GOT3 (cell line): ENCODE results near the gene DOCK7.

Experiments
- DNase-seq: peaks from one replicate; lab custom pipeline; 2025; ENCODE audit warnings: mixed read lengths; lab: John Stamatoyannopoulos, UW

DOCK7 gene

DNA sequence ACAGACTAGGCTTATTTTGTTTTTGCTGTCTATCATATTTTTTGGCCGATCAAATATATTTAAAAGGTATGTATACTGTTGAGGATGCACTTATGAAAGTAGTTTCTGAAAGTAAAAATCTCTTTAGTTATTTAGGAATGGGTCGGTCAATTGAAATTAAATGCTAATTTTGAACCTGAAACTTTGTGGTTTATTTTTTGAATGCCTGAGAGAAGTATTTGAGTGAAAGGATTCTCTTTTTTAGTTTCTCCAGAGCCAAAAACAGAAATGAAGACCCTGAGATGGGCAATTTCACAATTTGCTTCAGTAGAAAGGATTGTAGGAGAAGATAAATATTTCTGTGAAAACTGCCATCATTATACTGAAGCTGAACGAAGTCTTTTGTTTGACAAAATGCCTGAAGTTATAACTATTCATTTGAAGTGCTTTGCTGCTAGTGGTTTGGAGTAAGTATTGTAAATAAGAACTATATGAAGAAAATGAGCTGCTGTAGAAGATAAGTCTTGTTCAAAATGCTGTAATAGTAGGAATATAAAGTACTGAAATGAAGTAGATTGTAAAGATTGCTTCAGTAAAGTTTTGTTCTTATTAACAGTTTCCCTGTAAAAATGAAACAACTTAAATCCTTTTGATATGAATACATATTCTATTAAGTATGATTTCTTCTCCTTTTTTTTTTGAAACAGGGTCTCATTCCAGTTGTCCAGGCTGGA lies 239.8 kb downstream of the DOCK7 start:
- DNase-seq, result no peak

DNA sequence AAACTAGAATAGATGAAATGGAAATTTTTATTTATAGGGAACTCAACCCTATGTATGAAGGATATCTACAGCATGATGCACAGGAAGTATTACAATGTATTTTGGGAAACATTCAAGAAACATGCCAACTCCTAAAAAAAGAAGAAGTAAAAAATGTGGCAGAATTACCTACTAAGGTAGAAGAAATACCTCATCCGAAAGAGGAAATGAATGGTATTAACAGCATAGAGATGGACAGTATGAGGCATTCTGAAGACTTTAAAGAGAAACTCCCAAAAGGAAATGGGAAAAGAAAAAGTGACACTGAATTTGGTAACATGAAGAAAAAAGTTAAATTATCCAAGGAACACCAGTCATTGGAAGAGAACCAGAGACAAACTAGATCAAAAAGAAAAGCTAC lies 243.5 kb downstream of the DOCK7 start:
- no peak for DNase-seq

DNA sequence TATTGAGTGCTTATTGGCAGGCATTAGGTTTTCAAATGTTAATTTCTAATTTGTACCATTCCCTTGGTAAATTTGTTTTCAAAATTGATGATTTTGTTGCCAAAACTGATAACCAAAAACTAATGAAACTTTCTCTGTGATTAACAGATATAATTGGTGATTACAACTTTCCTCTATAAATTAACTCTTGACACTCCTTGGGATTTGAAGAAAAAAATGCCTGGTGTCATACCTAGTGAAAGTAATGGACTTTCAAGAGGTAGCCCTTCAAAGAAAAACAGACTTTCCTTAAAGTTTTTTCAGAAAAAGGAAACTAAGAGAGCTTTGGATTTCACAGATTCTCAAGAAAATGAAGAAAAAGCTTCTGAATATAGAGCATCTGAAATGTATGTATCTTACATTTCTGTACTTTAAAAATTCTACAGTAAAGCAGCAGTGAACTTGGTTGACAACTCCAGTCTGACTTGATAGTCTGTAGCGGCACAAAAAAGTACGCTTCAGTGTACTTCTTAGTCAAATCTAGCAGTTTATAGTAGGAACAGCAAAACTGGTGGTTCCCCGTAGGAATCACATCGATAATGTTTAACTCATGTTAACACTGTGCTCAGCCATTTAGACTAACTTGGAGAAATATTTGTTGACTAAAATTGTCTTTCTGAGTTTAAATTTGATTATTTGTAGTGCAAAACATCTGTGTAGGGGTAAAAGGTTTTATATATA lies 248.4 kb downstream of the DOCK7 start:
- no peak for DNase-seq

DNA sequence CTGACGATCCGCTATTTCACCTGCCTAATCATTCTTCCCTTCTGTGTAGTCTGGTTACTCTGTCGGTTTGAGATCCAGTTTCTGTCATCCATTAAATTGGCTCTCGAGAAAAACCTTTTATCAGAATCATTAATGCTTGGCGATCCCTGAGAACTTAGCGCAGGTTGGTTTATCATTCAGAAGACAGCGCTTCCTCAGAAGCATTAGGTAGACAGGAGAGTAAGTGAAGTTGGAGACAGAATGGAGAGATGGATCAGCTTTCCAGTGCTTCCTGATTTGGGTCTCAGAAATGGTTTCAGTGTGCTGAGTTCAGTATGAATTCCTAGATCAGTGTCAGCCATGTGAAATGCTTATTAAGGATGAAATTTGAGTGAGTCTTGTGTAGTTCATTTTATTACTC lies 250.0 kb downstream of the DOCK7 start:
- DNase-seq, result no peak

DNA sequence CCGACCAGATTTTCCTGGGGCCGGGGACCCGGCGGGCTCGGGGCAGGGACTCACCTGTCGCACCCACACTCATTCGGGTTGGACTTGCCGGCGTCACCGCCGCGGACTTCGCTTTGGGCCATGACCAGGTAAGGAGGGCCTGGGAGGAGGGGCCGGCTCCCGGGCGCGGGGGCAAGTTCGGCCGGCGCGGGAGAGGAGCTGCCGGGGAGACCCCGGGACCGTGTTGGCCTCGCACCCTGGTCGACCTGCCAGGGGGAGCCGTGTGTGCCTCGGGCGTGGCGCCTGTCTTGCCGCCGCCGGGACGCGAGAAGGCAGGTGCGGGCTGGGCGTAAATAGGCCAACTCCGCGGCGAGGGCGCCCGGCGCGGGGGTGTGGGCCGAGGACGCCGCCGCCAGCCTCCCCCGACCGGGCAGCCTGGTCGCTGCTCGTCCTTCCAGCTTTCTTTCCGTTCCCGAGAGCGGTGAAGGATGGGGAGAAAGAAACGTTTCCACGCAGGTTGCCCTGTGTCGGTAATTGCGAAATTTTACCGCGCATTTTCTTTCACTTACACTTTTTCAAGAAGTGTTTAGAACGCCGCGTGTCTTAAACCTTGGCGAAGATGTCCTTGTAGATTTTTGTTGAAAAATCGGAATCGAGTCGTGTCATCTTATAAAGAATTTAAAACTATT lies 250.8 kb downstream of the DOCK7 start:
- no peak for DNase-seq

DNA sequence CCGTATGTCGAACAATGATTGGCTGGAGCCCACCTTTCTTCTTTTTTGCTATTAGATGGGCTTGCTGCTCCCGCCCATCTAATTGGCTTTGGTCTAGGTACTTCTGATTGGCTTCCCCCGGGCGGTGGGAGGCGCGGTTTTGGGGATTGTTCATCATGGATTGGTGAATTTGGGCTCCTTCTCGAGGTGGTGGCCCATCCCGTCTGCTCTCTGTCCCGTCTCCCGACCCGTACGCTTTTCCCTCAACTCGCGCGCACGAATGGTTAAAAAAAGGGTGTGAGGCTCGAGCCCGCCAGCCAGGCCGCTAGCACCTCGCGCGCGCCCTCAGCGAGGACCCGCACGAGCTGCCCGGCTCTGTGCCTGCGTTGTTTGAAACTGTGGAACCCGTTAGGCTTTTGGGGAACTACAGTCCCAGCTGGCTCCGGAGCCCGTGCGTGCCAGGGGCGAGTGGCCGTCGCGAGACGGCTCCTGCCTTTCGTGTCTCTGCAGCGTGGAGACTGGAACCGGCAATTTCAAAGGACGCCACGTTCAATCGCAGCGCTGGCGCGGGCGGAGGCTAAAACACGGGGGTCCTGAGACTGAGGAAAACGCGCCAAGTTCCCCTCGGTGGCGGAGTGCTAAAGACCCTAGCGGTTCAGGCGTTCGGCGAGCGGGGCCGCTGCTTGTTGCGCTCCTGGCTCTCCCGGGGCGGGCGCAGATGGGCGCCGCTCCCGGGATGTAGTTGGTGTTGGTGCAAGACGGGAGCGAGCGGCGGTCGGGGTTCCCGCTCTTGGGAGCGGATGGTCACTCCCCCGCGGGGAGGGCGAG lies 251.5 kb downstream of the DOCK7 start, which contains the start of gene USP1:
Gene USP1, plus strand, starts transcription at position 584 of the 807 bp plus-strand sequence. CDS start 2,819 bp downstream, outside the sequence.
- DNase-seq, result peak; percentile 99

DNA sequence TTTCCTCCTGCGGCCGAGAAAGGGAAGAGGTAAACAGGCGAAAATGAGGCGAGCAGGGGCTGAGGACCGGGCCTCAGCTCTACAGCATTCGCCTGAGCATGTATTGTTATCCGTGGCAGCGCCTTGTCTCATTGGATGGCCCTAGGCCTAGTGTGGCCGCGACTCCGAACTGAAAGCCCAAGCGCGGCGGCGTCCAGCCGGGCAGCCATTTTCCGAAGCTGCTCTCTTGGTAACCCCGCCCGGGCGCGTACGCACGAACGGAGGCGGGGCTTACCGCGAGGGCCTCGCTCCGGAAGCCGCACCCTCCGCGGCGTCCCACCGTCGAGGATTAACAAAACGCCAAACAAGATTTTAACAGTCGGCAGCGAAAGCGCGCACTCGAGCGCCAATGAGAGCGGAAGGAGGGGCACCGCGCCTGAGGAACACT lies 252.1 kb downstream of the DOCK7 start:
- DNase-seq, result peak; percentile 99

DNA sequence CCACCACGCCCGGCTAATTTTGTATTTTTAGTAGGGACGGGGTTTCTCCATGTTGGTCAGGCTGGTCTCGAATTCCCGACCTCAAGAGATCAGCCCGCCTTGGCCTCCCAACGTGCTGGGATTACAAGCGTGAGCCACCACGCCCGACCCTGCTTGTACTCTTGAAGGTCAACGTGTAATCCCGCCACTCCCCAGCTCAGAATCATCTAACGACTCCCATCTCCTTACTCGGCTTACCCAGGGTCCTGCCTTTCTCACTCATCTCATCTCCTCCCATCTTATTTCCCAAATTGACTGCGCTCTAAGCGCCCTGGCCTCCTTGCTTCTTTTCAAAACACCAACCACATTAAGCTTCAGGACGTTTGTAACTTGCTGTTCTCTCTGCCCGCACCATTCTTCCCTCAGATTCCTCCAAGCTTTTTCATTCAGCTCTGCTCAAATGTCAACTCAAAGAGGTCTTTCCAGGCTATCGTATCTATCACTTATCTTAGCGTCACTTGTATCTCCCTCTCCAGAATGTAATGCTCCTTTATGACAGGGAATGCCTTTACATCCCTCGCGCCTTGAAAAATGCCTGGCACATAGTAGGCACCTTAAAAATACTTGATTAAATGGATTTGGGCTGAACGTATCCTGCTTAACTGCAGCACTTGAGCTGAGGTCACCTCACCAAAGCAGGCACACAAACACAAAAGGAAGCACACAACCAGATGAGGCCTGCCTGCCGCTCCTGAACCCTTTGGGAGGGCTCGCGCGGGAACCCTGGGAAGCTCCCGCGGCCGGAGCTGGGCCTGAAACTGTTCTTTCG lies 252.8 kb downstream of the DOCK7 start:
- DNase-seq, result no peak

DNA sequence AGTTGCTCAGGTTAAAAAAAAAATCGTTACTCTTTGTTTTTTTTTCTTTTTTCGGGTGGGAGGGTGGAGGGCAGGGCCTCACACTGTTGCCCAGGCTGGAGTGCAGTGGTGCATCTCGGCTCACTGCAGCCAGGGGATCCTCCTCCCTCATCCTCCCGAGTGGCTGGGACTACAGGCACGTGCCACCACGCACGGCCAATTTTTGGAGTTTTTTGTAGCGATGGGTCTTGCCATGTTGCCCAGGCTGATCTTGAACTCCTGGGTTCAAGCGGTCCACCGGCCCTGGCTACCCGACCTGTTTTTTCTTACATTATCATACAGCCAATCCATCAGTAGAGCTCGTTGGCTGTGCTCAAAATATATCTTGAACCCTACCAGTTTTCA lies 253.6 kb downstream of the DOCK7 start:
- DNase-seq, result no peak

DNA sequence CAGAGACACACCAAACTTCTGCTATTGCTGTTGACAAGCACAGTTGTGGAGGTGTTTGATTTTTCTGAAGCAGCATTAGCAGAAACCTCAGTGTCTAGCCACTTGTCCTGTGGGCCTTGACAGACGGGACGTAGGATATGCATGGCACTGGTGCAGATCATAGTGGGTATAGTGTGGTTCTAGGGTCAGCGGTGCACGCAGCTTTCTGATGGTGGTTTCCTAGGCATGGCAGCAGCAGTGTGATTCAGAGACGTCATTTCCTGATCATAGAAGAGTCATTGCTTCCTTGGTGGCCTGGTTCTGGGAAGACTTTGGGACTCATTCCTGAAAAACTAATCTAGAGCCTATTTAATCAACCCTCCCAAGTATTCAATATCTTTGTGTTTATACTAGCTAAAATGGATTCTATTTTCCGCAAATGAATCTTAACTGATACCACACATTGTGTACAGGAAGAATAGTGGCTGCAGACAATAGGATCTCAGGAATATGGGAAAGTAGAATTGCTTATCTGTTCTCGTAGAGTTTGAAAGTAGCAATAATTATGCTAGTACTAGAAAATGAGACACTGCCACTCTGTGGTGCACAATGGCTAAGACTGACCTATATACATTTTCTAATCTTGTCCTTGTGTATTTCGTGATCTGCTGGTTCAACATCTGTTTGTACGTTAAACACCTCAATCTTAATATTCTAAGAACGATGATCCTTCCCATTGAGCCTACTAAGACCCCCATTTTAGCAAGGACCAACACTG lies 254.1 kb downstream of the DOCK7 start:
- no peak for DNase-seq

DNA sequence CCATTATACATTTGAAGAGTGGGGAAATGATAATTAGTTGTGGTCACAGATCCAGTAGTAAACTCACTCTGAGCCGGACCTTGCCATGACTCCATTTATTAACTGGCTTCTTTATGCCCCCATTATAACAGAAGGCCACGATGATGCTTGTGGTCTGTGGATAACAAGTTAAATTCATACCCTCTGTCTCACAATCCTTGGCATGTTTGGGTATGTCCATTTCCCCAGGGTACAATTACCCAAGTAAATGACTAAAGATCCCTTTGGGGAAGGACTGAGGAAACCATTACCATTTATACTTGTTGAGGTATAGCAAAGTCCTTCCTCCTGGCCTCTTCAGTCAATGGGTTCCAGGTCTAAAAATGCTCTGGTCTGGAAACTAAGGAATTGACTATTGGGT lies 258.6 kb downstream of the DOCK7 start:
- no peak for DNase-seq

DNA sequence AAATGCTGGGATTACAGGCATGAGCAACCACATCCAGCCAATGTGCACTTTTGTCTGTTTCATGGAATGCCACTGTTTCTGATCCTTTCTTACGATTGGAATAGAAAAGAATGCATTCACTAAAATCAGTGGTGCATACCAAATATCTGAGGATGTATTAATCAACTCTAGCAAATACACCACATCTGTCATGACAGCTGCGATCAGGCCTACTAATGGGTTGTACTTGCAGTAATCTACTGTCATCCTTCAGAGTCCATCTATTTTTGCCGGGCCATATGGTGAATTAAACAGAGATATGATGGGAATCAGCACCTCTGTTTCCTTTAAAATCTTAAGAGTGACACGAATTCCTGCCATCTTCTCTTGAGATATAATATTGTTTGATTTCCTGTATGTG lies 259.8 kb downstream of the DOCK7 start:
- no peak for DNase-seq

DNA sequence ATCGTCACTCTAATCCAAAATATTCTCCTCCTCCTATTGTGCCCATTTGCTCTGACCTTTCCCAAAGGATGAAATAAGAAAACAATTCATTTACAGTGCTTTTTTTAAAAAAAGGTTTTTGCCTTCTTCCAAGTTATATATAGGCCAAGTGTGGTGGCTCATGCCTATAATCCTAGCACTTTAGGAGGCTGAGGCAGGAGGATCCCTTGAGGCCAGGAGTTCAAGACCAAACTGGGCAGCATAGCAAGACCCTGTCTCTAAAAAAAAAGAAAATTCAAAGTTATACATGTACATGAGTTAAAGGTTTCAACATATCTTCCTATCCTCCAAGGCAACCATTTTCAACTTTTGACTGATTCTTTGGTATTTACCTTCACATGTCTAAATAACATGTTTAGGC lies 261.4 kb downstream of the DOCK7 start:
- no peak for DNase-seq

DNA sequence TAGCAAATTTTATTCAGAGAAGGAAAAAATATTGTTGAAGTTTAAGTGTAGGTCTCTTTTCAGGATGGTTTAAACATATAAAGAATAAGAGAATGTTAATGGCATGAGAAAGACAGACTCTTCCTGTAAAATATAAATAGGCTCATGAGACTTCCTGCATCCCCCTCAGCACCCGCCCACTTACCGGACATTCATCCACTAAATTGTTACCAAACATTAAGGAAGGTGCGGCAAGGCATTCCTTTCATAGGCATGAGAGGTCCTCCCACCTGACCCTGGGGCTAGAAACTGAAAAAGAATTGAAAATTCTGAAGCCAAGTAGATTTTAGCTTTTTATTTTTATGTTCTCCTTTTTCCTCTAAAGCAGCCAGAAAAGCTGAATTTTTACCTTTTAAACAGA lies 261.9 kb downstream of the DOCK7 start:
- DNase-seq, result no peak

DNA sequence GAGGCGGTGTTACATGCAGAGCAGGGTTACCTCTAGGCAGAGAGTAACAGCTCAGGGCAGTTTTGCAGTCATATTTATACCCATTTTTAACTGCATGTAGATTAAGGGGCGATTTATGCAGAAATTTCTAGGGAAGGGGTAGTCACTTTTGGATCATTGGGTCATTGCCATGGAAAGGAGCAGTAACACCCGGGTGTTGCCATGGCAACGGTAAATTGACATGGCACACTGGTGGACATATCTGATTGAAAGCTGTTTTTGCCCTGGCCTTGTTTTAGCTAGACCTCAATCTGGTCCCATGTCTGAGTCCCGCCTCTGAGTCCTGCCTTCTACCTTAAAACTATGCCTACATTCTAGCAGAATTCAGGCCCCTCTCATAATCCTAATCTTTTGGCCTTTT lies 263.1 kb downstream of the DOCK7 start:
- no peak for DNase-seq

DNA sequence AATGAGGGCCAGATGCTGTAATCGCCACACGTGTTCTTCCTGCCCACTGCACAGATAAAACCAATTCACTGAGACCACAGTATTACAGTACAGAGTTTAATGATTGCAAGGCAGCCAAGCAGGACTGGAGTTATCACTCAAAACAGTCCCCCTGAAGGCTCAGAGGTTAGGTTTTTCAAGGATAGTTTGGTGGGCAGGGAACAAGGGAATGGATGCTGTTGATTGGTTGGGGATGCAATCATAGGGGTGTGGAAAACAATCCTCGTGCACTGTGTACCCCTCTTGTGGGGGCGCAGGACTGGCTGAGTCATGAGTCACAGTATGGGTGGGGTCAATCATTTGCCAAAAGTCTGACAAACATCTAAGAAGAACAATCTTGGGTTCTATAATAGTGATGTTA lies 263.8 kb downstream of the DOCK7 start:
- no peak for DNase-seq

DNA sequence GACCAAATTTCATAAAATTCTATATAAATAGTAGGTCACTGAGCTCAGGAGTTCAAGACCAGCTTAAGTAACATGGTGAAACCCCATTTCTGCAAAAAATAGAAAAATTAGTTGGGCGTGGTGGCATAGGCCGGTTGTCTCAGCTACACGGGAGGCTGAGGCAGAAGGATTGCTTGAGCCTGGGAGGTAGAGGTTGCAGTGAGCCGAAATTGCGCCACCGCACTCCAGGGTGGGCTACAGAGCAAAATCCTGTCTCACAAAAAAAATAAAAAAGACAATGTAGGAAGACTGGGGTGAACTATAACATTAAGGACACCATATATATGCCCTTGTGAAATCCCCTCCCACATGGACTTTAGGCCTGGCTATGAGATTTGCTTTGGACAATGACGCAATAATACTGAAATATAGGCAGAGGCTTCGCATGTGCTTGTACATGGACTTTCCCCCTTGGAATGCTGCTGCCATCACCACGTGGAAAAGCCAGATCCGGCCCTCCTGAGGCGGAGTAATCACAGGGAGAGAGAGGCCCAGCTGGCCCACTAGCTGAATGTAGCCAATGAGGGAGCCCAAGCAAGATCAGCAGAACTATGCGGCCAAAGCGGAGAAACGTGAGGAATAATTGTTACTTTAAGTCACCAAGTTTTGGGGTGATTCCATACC lies 264.5 kb downstream of the DOCK7 start:
- no peak for DNase-seq

DNA sequence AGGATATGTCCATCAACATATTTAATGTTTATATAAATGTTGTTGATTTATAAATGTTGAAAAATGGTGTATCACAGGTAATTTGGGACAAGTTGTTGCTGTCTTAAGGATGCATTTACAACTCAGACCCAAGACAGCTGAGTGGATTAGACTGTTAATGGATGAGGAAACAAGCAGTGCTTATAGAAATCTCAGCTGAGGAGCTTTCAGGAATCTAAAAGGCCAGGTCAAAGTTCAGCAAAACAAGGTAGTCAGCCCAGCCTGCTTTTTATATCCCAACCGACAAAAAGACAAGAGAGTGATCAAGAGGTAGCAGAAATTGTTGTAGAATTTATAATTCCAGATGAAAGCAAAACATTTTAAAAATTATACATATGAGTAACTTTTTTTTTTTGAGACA lies 268.0 kb downstream of the DOCK7 start:
- DNase-seq, result no peak

DNA sequence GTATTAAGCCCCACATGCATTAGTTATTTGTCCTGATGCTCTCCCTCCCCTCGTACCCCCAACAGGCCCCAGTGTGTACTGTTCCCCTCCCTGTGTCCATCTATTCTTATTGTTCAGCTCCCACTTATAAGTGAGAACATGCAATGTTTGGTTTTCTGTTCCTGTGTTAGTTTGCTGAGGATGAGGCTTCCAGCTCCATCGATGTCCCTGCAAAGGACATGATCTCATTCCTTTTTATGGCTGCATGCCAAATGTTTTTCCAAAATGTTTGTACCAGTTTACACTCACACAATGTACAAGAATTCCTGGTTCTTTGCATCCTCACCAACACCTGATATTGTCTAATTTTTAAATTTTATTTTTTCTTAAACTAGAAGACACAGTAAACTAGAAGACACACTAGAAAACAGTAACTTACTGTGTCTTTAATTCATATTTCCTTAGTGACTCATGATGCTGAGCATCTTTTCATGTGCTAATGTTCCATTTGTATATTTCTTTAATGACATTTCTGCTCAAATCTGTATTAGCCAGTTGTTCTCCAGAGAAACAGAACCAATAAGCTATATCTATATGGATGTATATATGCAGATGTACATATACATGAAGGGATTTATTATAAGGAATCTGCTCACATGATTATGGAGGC lies 270.7 kb downstream of the DOCK7 start:
- no peak for DNase-seq

DNA sequence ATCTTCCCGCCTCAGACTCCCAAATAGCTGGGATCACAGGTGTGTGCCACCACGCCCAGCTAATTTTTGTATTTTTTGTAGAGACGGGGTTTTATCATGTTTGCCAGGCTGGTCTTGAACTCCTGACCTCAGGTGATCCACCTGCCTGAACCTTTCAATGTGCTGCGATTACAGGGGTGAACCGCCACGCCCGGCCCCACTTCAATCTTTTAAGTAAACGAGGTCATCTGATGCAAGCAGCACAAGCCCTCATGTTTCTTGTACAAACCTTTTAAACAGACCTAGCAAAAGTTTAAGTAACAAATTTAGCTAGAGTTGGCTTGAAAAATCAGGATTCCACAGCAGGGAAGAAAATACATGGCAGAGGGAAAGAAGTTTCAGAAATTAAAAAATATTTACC lies 272.5 kb downstream of the DOCK7 start:
- DNase-seq, result no peak
